HG02884 (cell line): Measurements from ENCODE around the gene TNFRSF1A.
"Not testable (repeated sequence)": the region's sequence is repeated elsewhere in the genome, so short reads cannot be mapped to it uniquely, and the experiment has no call there.

Source experiments
- ATAC-seq: cut with Tn5 transposase; IDR thresholded peaks from one replicate; pipeline ENCODE4 v1.9.1; 2021; ENCODE audit warnings: mild to moderate bottlenecking, moderate library complexity; ENCODE audit not compliant: unreplicated experiment

Gene TNFRSF1A

DNA sequence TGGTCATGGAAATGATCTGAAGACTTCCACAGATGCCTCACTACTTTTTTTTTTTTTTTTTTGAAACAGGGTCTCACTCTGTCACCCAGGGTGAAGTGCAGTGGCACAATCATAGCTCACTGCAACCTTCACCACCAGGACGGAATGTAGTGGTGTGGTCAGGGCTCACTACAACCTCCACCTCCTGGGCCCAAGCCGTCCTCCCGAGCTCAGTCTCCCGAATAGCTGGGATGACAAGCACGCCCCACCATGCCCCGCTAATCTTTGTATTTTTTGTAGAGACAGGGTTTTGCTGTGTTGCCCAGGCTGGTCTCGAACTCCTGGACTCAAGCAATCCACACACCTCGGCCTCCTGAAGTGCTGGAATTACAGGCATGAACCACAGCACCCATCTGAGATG is 3.3 kb downstream of the TNFRSF1A start:
- not testable (repeated sequence) for ATAC-seq

GRCh38 chr12:6337958-6338433 is 3.9 kb downstream of the TNFRSF1A start:
- no peak for ATAC-seq

DNA sequence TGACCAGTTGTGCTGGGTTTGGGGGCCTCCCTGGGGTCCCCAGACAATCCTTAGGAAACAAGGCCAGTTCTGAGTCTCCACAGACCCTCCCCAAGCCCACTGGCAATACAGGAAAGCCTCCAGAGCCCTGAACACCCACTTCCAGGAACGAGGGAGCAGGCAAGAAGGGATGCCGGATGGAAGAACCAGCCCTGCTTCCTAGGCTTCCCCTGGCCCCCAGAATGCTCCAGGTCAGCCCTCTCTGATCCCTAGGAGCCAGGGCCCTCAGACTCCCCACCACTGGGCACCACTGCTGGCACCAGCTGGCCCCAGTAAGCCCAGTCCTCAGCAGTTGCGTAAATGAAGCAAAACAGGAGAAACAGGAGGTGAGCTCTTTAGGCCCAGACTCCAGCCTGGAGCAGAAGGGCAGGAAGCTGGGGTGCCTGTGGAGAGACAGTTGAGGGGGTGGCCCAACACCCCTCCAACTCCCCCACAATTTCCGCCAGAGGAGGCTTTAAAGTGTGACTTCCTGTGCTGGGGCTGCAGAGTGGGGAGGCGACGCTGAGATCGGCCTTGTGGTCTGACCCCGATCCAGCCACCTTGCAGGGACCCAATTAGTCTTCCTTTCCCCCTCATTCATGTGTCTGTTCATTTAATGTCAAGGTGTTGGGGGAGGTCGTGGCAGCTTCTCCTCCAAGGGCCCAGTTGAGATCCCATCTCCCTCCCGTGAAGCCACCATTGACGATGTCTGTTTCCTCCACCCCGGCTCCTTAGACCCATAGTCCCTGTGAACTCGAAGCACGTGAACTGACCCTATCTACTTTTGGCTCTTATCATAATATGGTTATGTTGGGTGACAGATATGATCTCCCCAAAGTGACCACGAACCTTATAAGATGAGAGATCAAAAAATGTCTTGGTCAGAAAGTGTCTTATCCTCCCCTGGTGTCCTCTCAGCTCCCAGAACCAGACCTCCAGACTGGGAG is 4.7 kb downstream of the TNFRSF1A start:
- ATAC-seq, result no peak

- no peak for ATAC-seq
Measured at GRCh38 chr12:6336079-6336888, 5.6 kb downstream of the TNFRSF1A start.

DNA sequence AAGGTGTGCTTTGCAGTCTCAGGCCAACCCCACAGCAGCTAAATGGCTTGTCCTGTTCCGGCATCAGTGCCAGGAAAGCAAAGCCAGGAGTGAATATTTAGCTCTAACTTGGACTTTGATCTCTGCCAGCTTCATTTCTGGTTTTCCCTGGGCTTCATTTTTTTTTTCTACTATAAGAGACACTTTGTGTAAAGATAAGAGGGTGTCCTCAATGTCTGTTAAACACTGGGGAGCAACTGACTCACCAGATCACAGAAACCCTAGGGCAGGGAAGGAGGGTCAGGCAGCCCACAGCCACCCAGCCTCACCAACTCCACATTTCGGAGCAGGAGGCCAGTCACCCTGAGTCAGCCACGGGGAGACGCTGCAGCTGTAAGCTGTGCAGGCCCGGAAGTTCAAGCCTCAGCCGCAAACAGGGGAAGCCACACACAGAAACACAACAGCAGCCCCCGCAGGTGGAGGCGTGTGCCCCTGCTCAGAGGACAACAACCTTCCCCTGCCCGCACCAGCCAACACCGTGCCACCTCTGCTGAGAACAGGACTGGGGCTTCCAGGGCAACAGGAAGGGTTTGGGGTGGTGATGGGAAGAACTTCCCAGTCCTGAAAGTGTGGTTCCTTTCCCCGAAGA is 6.3 kb downstream of the TNFRSF1A start:
- peak; percentile 53 for ATAC-seq

DNA sequence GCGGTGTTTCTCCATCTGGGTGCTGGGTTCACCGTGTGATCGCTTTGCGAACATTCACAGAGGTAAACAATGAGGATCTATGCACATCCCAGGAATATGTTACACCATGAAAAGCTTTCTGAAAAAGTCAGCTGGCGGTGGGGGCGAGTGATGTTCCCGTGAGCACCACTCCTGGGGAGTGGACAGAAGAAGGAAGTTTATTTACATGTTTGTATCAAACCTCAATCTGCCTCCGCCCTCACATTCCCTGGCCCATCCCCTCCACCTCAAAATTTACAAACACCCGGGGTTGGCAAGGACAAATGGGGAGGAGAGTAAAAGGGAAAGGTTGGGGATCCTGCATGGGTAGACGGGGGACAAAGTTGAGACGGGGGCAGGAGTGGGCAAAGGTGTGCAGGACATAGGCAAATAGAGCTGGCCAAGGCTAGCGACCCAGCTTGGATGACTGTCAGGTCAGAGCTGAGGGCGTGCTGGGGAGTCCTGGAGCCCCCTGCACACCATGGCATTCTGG is 6.9 kb downstream of the TNFRSF1A start:
- no peak for ATAC-seq

DNA sequence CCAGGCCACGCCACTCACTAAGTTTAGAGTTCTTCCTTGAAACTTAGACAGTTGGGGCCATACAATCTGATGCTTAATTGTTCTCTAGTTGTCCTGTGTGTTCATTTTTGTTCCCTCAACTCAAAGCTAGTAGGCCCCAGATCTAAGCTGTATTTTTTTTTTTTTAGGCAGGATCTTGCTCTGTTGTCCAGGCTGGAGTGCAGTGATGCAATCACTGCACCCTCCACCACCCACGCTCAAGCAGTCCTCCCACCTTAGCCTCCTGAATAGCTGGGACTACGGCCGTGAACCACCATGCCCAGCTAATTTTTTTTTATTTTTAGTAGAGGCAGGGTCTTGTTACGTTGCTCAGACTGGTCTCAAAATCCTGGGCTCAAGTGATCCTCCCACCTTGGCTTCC is 7.5 kb downstream of the TNFRSF1A start:
- ATAC-seq, result no peak

DNA sequence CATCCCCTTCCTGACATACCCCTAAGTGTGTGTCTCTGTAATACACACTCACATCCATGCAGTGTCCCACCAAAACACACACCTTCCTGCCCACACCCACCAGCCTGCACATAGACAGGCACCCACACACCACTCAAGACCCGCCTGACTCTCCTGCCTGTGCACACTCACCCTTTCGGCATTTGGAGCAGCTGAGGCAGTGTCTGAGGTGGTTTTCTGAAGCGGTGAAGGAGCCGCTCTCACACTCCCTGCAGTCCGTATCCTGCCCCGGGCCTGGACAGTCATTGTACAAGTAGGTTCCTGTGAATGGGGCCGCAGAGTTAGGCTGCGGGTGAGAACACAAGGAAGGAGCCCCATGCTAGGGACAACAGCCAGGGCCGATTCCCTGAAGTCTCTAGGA is 8.3 kb downstream of the TNFRSF1A start:
- ATAC-seq, result no peak

DNA sequence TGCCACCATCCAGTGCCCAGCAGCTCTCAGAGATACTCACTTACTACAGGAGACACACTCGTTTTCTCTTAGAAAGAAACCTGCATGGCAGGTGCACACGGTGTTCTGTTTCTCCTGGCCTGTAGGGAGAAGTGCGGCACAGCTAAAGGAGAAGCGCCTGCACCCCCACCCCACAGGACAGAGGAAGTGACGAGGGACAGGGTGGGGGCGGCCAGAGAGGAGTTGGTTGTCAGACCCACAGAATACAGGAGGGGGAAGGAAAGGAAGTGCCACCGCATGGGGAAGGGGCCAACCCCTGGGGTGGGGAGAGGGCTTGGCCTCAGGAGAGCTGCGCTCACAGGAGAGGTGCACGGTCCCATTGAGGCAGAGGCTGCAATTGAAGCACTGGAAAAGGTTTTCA is 8.8 kb downstream of the TNFRSF1A start:
- ATAC-seq, result no peak

DNA sequence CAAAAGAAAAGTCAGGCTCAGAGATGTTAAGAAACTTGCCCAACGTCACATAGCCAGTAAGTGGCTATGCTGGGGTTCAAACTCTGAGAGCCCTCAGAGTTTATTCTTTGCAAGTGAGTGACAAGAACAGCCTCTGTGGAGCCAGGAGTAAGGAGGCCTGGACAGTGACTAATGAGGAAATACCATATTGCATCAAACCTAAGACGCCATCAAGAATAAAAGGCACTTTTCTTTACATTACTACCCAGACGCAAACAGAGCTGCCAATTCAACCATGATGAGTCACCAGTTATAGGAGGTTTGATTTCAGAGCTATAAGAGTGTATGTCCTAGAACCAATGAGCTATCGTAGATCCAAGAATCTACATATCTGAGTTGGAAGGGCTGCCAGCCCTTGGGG is 9.4 kb downstream of the TNFRSF1A start:
- ATAC-seq, result no peak

GRCh38 chr12:6330999-6331714 is 10.7 kb downstream of the TNFRSF1A start:
- no peak for ATAC-seq

- ATAC-seq, result no peak
Measured at GRCh38 chr12:6330192-6330591, 11.7 kb downstream of the TNFRSF1A start.

- ATAC-seq, result no peak
Measured at GRCh38 chr12:6329703-6330064, 12.2 kb downstream of the TNFRSF1A start.

DNA sequence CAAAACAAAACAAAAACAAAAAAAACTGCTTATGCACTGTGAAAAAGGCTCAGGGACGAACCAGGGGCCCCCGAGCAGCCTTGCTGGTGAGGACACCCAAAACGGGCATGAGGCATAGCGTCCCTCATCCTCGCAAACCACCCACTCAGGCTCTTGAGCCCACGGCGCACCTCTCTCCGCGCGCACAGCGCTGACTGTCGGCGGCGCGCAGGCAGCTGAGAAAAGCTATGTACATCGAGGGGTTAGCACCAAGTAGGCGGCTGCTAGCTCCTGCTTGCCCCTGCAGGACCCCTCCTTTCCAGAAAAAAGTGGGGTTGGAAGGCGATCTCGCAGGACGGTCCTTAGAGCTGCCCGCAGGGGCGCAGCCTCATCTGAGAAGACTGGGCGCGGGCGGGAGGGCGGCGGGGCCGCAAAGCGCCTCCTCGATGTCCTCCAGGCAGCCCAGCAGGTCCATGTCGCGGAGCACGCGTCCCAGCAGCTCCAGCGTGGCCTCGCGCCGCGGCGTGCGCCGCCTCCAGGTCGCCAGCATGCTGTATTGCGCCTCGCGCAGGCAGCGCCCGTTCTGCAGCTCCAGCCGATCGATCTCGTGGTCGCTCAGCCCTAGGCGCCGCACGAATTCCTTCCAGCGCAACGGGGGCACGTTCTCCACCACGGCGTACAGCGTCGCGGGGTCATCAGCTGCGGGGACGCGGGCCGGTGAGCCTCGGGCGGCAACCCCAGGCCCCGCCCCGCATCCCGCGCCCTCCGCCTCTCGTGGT is 12.8 kb downstream of the TNFRSF1A start:
- no peak for ATAC-seq

- ATAC-seq, result no peak
Measured at GRCh38 chr12:6328045-6328779, 13.7 kb downstream of the TNFRSF1A start.

DNA sequence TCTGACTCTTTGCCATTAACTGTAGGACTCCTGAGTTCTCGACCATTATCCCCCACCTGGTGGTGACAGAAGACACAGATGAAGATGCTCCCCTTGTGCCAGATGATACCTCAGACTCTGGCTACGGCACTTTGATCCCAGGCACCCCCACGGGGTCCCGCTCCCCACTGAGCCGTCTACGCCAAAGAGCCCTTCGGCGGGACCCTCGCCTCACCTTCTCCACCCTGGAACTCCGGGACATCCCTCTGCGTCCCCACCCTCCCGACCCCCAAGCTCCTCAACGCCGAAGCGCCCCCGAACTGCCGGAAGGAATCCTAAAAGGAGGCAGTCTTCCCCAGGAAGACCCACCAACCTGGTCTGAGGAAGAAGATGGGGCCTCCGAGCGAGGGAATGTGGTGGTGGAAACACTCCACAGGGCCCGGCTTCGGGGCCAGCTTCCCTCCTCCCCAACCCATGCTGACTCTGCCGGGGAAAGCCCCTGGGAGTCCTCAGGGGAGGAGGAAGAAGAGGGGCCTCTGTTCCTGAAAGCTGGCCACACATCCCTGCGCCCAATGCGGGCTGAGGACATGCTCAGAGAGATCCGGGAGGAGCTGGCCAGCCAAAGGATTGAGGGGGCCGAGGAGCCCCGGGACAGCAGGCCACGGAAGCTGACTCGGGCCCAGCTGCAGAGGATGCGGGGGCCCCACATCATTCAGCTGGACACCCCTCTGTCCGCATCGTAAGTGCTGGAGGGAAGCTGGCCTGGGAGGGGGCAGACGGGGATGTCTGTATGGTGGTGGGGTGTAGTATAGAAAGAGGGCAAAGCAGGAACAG is 14.4 kb downstream of the TNFRSF1A start:
- no peak for ATAC-seq

DNA sequence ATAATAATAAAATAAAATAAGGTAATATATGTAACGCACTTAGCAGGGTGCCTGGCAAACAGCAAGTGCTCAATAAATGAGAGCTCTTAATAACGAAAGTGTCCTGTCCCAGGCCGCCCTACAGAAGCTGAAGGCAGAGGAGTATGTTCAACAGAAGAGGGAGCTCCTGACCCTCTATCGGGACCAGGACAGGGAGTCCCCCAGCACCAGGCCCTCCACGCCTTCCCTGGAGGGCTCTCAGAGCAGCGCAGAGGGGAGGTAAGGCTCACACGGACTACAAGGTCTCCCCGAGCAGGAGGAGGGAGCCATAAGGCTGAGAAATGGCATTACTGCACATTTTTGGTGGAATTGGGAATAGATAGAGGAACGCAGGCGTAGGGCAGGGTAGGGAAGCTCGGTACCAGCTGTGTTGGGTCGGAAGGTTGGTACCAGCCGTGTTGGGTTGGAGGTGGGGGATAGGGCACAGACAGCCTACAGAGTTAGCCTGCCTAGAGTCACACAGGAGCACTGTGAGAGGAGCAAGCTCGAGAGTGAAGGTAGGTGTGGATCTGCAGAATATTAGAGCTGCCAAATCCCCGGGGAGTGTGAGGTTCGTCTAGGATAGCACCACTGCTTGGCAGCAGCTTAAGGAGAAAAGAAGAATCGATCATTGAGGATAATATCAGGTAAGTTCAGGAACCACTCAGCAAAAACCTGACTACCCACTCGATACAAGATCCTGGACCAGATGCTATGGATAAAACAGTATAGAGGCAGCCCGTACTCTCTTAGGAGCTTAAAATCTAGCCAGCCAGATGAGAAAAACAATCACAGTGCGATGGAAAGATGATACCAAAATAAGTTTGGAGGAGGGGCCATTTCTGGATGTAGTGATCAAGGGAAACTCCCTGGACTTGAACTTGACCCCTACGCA is 15.3 kb downstream of the TNFRSF1A start:
- ATAC-seq, result no peak
